Mammary epithelial cell (primary cell): Measurements from ENCODE around the gene PRRC1.

Experiments used
- EZH2 ChIP-seq: IDR thresholded peaks from 2 replicates; pipeline ENCODE4 v1.6.1; 2012; ENCODE audit warnings: low read length, inconsistent platforms, borderline replicate concordance
- TF ChIP-seq, protein P1 (sequence below), 2 donors: IDR thresholded peaks in 1 of 2; conservative IDR thresholded peaks in 1 of 2; 2 replicates each; pipeline ENCODE4 v1.5.1; 2011 to 2012; ENCODE audit warnings: inconsistent platforms in 2 of 2, low read length in 2 of 2, mild to moderate bottlenecking in 2 of 2, control low read depth in 1 of 2, low read depth in 1 of 2; ENCODE audit not compliant: insufficient read depth in 1 of 2; ENCODE audit errors: extremely low read depth in 1 of 2

- TF ChIP-seq, protein P1, sequence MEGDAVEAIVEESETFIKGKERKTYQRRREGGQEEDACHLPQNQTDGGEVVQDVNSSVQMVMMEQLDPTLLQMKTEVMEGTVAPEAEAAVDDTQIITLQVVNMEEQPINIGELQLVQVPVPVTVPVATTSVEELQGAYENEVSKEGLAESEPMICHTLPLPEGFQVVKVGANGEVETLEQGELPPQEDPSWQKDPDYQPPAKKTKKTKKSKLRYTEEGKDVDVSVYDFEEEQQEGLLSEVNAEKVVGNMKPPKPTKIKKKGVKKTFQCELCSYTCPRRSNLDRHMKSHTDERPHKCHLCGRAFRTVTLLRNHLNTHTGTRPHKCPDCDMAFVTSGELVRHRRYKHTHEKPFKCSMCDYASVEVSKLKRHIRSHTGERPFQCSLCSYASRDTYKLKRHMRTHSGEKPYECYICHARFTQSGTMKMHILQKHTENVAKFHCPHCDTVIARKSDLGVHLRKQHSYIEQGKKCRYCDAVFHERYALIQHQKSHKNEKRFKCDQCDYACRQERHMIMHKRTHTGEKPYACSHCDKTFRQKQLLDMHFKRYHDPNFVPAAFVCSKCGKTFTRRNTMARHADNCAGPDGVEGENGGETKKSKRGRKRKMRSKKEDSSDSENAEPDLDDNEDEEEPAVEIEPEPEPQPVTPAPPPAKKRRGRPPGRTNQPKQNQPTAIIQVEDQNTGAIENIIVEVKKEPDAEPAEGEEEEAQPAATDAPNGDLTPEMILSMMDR (conservative IDR thresholded peaks at IDR 0.05 in 1 of 2, IDR thresholded peaks at IDR 0.05 in 1 of 2; ENCODE audit: extremely low read depth in 1 of 2, insufficient read depth in 1 of 2, low read depth in 1 of 2, low read length in 2 of 2) = no peak
- no peak for TF ChIP-seq EZH2
Observed at GRCh38 chr5:127550652-127551409, 33.4 kb downstream of the PRRC1 start.
